GM20000 (cell line): ENCODE results near the gene NLGN1.

Experiments used
- DNase-seq: peaks from one replicate; pipeline ENCODE4 v3.0.0; 2012; ENCODE audit warnings: low spot score
- CTCF ChIP-seq: IDR thresholded peaks from 2 replicates; pipeline ENCODE4 v1.5.1; 2012; ENCODE audit warnings: mild to moderate bottlenecking, control low read depth; ENCODE audit errors: extremely low read depth, missing control alignments

Gene NLGN1

DNA sequence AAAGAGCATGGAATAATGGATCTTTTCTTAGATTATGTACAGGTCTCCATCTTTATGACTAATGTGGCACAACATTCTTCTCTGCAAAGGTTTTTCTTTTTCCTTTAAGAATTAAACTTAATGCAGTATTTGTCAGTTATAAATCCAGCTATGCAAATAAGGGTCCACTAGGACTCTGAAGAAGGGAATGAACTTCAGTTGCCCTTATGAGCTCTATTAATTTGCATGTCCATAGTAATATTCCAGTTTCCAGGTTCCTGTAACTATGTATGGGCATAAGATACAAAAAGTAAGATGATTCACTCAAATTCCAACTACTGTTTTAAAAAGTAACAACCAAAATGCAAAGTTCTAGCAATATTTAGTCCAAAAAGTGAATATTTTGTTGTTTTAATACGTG lies 337.4 kb downstream of the NLGN1 start:
- no peak for TF ChIP-seq CTCF
- no peak for DNase-seq

DNA sequence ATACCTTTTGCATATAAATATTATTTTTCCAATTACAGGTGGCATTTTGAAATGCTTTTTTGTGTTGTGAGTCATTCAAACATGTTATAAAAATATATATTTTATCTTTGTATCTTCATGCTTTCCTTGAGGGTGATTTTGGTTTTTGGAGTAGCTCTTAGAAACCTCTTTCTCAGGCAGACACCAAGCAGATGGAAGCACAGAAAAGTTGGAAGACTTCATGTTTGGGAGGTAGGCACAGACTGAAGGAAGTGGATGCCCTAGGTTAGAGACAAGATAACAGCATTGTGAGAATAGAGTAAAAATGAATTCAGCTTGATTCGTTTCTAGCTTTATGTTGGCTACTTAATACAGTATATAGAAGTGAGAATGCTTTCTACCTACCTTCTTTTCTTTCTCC lies 338.3 kb downstream of the NLGN1 start:
- DNase-seq = no peak
- TF ChIP-seq CTCF = no peak

DNA sequence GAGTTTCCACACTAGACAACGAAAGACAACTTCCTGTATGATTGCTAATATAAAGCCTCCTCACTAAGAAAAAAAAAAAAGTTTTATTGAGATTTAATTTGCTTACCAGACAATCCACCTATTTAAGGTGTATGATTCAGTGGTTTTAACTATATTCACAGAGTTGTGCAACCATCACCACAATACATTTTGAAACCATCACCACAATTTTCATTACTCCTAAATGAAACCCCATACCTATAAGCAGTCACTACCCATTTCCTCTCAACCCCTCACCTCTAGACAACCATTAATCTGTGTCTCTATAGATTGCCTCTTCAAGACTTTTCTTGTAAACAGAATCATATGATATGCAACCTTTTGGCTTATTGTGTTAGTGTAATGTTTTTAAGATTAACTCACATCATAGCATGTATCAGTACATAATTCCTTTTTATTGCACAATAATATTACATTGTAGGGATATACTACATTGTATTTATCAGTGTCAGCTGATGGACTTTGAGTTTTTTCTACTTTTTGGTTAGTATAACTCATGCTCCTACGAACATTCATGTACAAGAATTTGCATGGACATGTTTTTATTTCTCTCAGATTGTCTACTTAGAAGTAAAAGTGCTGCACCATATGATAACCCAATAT lies 339.7 kb downstream of the NLGN1 start:
- DNase-seq = no peak
- TF ChIP-seq CTCF = no peak

GRCh38 chr3:173739726-173740125 lies 342.2 kb downstream of the NLGN1 start:
- TF ChIP-seq CTCF = no peak
- DNase-seq = no peak

DNA sequence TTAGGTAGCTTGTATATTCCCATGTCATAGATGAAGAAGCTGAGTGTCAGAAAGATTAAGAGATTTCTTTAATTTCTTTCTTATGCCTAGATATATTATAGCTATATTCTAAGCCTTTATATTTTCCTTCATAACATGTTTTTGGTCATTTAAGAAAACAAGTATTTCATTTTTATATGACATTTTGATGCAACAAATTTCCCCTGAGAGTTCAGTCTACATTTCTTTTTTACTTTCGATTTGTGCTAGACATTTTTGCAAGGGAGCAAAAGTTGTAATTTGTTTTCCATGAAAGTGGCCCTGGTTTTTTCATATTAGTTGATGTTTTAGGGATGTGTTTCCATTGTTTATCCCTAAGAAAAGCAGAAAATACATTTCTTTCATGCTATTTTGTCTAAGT lies 344.9 kb downstream of the NLGN1 start:
- no peak for TF ChIP-seq CTCF
- no peak for DNase-seq

- no peak for TF ChIP-seq CTCF
- DNase-seq = no peak
Measured at GRCh38 chr3:173743111-173743510, 345.6 kb downstream of the NLGN1 start.

DNA sequence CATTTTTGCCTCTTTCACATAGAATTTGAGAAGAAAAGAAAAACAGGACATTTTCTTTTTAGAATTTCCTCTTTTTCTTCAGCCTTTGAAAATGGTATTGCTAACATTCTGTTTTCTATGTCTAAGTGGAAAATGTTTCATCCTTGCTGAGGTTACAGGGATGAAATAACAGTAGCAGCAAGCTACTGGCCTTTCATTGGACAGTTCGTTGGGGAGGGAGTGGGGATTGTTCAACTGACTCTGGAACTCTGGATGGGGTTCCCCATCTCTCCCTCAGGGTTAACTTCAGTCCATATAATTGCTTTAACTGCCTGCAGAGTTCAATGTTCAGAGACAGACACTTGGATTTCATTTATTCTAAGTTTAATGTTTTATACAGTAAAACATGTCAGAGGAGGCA lies 346.0 kb downstream of the NLGN1 start:
- TF ChIP-seq CTCF = no peak
- DNase-seq = no peak
